Measurements from ENCODE around the gene NPFFR2.

DNA sequence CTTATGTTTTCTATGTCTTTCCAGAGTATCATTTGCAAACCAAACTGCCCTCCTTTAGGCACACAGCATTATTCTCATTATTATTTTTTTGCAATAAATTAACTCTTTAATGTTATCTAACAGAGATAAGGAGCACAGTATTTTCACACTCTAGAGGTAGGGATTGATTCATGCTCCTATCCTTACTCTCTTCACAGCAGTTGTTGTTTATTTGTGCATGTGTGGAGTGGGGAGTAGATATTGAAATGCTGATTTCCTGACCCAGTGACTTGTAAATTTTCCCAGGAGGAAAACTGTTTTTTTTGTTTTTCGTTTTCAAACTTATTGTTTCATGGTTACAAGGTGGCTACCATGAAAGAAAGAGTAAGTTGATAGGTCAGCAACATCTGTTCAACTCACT, 140.0 kb downstream of the NPFFR2 start:
- TF ChIP-seq, protein P1, sequence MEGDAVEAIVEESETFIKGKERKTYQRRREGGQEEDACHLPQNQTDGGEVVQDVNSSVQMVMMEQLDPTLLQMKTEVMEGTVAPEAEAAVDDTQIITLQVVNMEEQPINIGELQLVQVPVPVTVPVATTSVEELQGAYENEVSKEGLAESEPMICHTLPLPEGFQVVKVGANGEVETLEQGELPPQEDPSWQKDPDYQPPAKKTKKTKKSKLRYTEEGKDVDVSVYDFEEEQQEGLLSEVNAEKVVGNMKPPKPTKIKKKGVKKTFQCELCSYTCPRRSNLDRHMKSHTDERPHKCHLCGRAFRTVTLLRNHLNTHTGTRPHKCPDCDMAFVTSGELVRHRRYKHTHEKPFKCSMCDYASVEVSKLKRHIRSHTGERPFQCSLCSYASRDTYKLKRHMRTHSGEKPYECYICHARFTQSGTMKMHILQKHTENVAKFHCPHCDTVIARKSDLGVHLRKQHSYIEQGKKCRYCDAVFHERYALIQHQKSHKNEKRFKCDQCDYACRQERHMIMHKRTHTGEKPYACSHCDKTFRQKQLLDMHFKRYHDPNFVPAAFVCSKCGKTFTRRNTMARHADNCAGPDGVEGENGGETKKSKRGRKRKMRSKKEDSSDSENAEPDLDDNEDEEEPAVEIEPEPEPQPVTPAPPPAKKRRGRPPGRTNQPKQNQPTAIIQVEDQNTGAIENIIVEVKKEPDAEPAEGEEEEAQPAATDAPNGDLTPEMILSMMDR (IDR thresholded peaks at IDR 0.05; ENCODE audit: insufficient read depth, low read depth, low read length): no peak
- no peak for TF ChIP-seq EZH2 (IDR thresholded peaks at IDR 0.05; ENCODE audit: insufficient read depth, low read length)
